K562 (cell line): Measurements from ENCODE around the gene PUS10. TPM values are rescaled to one million over a fixed set of nuclear protein-coding genes. Genes with fewer than 3 reads are reported as not detected.

ENCODE experiments used
- ATAC-seq: fragments of 200-7000 bp; cut with Tn5 transposase; 3 replicates; pipeline ENCODE4 v1.9.1; 2020; ENCODE audit warnings: moderate library complexity
- BruUV-seq: library from RNA; stranded (reverse); fragments of 400-500 nt; replicated peaks from 2 replicates; lab custom pipeline; 2021; lab: Mats Ljungman, UMichigan
- CTCF ChIA-PET: fragments of 300-600 bp; formaldehyde crosslinking; extraction: SDS; loops from one replicate; lab custom pipeline; 2021; ENCODE audit warnings: low intra/inter-chr PET ratio; lab: Yijun Ruan, JAX
- POLR2A ChIA-PET: fragments of 300-600, 350-650 bp; sonication (Branson Sonifier 250); formaldehyde crosslinking; extraction: SDS; loops from one replicate; lab custom pipeline; 2021; ENCODE audit warnings: antibody characterized with exemption, inconsistent platforms; lab: Yijun Ruan, JAX
- DNase-seq, 4 experiments: peaks; one replicate each; pipeline versions ENCODE4 v3.0.0 to v3.0.0-alpha.2; 2011 to 2018; ENCODE audit warnings: low spot score in 3 of 4, mixed read lengths in 3 of 4; ENCODE audit errors: extremely low read depth in 1 of 4
- FAIRE-seq: peaks from 2 replicates; lab custom pipeline; 2011; peaks lifted over from hg19 to GRCh38; lab: Jason Lieb, UNC
- H2AFZ ChIP-seq: 2 replicates; pipeline ENCODE4 v1.6.0; 2011; ENCODE audit warnings: low read depth, low read length, control low read depth, inconsistent platforms
- H3K27ac ChIP-seq: fragments of 200-600 bp; 3 replicates; pipeline ENCODE4 v1.8.0; 2011; ENCODE audit warnings: low read depth, mild to moderate bottlenecking, control low read depth, inconsistent platforms, low read length, moderate library complexity, mixed read lengths; ENCODE audit errors: extremely low read depth
- H3K27me3 ChIP-seq, 2 experiments: fragments of 300-600 bp in 1 of 2; 2 replicates in 1 of 2; 3 replicates in 1 of 2; pipeline versions ENCODE4 v1.6.0 to v1.8.0; 2011; ENCODE audit warnings: inconsistent platforms in 2 of 2, low read length in 2 of 2, mild to moderate bottlenecking in 1 of 2, mixed read lengths in 1 of 2, moderate library complexity in 1 of 2; ENCODE audit not compliant: control insufficient read depth in 2 of 2, insufficient read depth in 2 of 2
- H3K36me3 ChIP-seq: fragments of 300-600 bp; 3 replicates; pipeline ENCODE4 v1.8.0; 2011; ENCODE audit warnings: mild to moderate bottlenecking, low read length, inconsistent platforms; ENCODE audit not compliant: control insufficient read depth, insufficient read depth
- H3K4me1 ChIP-seq, 2 experiments: fragments of 200-600 bp in 1 of 2; replicated peaks in 1 of 2; 2 replicates in 1 of 2; 3 replicates in 1 of 2; pipeline versions ENCODE4 v1.5.1 to v1.8.0; 2011; ENCODE audit warnings: inconsistent platforms in 2 of 2, low read length in 2 of 2, mild to moderate bottlenecking in 1 of 2, mixed read lengths in 1 of 2, moderate library complexity in 1 of 2; ENCODE audit not compliant: control insufficient read depth in 2 of 2, insufficient read depth in 2 of 2
- H3K4me2 ChIP-seq: 2 replicates; pipeline ENCODE4 v1.6.1; 2011; ENCODE audit warnings: low read length, control low read depth, inconsistent platforms, mixed read lengths; ENCODE audit not compliant: insufficient read depth
- H3K4me3 ChIP-seq: fragments of 200-600 bp; sonication (generic), shearing (Covaris generic); 2 replicates; pipeline ENCODE4 v1.5.1; 2016; ENCODE audit warnings: control low read depth, inconsistent platforms
- H3K79me2 ChIP-seq: fragments of 200-600 bp; 3 replicates; pipeline ENCODE4 v1.8.0; 2011; ENCODE audit warnings: low read length, inconsistent platforms; ENCODE audit not compliant: control insufficient read depth, insufficient read depth
- H3K9ac ChIP-seq, 2 experiments: 2 replicates each; pipeline versions ENCODE4 v1.6.0 to v1.6.1; 2011; ENCODE audit warnings: low read depth in 2 of 2, low read length in 2 of 2, control low read depth in 1 of 2, inconsistent platforms in 1 of 2, mild to moderate bottlenecking in 1 of 2, mixed read lengths in 1 of 2; ENCODE audit not compliant: insufficient read depth in 1 of 2
- H3K9me1 ChIP-seq: one replicate; pipeline ENCODE4 v1.6.0; 2011; ENCODE audit warnings: inconsistent platforms, mild to moderate bottlenecking, low read length, moderate library complexity; ENCODE audit not compliant: control insufficient read depth, insufficient read depth
- H3K9me3 ChIP-seq: replicated peaks from 2 replicates; pipeline ENCODE4 v1.5.1; 2011; ENCODE audit warnings: low read depth, low read length, inconsistent platforms; ENCODE audit not compliant: control insufficient read depth, insufficient read depth
- H4K20me1 ChIP-seq: replicated peaks from 2 replicates; pipeline ENCODE4 v1.6.1; 2011; ENCODE audit warnings: low read length, inconsistent platforms, mixed read lengths; ENCODE audit not compliant: control insufficient read depth, insufficient read depth
- EHMT2 ChIP-seq: fragments of 450-650 bp; IDR thresholded peaks from 2 replicates; pipeline ENCODE4 v1.6.1; 2018; ENCODE audit warnings: antibody characterized with exemption
- MAX ChIP-seq: sonication (generic); formaldehyde crosslinking; IDR thresholded peaks from 2 replicates; pipeline ENCODE4 v1.9.0; 2022; ENCODE audit warnings: mild to moderate bottlenecking, missing genetic modification reagents
- RBFOX2 ChIP-seq: fragments of 200-400 bp; formaldehyde crosslinking; IDR thresholded peaks from 2 replicates; pipeline ENCODE4 v1.6.1; 2017; ENCODE audit warnings: low read depth, mild to moderate bottlenecking, low read length, moderate library complexity
- SMARCC2 ChIP-seq: fragments of 450-650 bp; IDR thresholded peaks from 2 replicates; pipeline ENCODE4 v1.6.1; 2017; ENCODE audit warnings: antibody characterized with exemption, moderate library complexity, mild to moderate bottlenecking, low read depth
- SRSF1 ChIP-seq: fragments of 200-400 bp; formaldehyde crosslinking; IDR thresholded peaks from 2 replicates; pipeline ENCODE4 v1.6.1; 2017; ENCODE audit warnings: mild to moderate bottlenecking, low read depth, low read length, moderate library complexity
- ZNF407 ChIP-seq: fragments of 450-650 bp; IDR thresholded peaks from 2 replicates; pipeline ENCODE4 v1.6.1; 2016; ENCODE audit warnings: low read depth
- ZNF77 ChIP-seq: fragments of 250-450 bp; sonication (Bioruptor Pico); IDR thresholded peaks from 2 replicates; pipeline ENCODE4 v1.5.0; 2020
- WGBS: fragments of 100-300 bp; shearing (Covaris generic); methylation state at CpG from one replicate; pipeline ENCODE4 v1.1.6; 2016; ENCODE audit warnings: low coverage, mixed read lengths; ENCODE audit not compliant: insufficient coverage; ENCODE audit errors: missing lambda C conversion rate; 5-methylcytosine and 5-hydroxymethylcytosine counted together
- in situ Hi-C: fragments of 300-500 bp; cut with MboI; formaldehyde crosslinking; loops from 4 replicates; pipeline ENCODE4 v1.15.0; 2018; ENCODE audit warnings: inconsistent platforms, mixed read lengths
- intact Hi-C: fragments of 100-400 bp; cut with micrococcal nuclease; formaldehyde crosslinking; loops from 2 replicates; pipeline ENCODE4 v1.14.2; 2022
- polyA plus RNA-seq, 8 experiments: library from polyadenylated mRNA; depleted of rRNA in 4 of 8; stranded (reverse) in 5 of 8; unstranded in 3 of 8; fragments of >200 nt; fragmentation: Nextera tagmentation in 2 of 8; fragmentation: Illumina TruSeq in 1 of 8; extraction: Ambion mirVana in 2 of 8; extraction: Trizol in 1 of 8; gene quantifications; 2 replicates each; pipeline versions ENCODE4 v1.2.1 to v1.2.3, GENCODE V29; 2011 to 2014; ENCODE audit warnings: inconsistent platforms in 1 of 8, missing spikeins in 1 of 8
- total RNA-seq, 7 experiments: library from RNA; depleted of rRNA in 6 of 7; stranded (reverse); fragments of >200 nt in 6 of 7; fragmentation: Illumina TruSeq in 2 of 7; extraction: Trizol in 2 of 7; gene quantifications; 2 replicates each; pipeline versions ENCODE4 v1.2.1 to v1.2.3, GENCODE V29; 2011 to 2021; ENCODE audit warnings: low replicate concordance in 1 of 7

Gene PUS10
- total and polyA plus RNA-seq, 9 of the 15 experiments (the other 6 are each of a cell fraction or from before 2014, with no cell fraction given) = 5.0 to 10.7 (median 7.6) TPM

GRCh38 chr2:61021228-61021660, 3.2 kb upstream of the PUS10 start:
- Histone ChIP-seq H4K20me1 (no peaks in the 10 kb centered on the region), H3K9me3 (no peaks in the 10 kb centered on the region), H3K27me3 (no peaks in the 10 kb centered on the region), H3K4me3 (no peak overlapping the region), H3K4me1 (peaks cover 0 to 4% of the 10 kb centered on the region in 2 experiments; a peak in 2 of 5 replicates), H3K9me1 (no peaks in the 10 kb centered on the region), H3K9ac (no peak overlapping the region), H3K4me2 (no peak overlapping the region), H3K36me3 (peaks cover 20% of the 10 kb centered on the region; the same call in 1 of the 3 replicates), H3K27ac (no peak overlapping the region), H2AFZ (no peak overlapping the region), H3K79me2 (peaks cover 60% of the 10 kb centered on the region)
- no peak for TF ChIP-seq RBFOX2
- 0 out of 2 replicates have a peak, but pooled peaks have one; percentile 17 for TF ChIP-seq MAX (CRISPR knock-in tag)
- POLR2A ChIA-PET = interaction anchor here (1.0 to 1.1 kb wide), 2 partner anchors 17 to 118 kb away, joined by 3 to 4 read pairs; no protein-coding TSS in a partner anchor
- in situ Hi-C loops = no loop called here
- 72% methylated on average over 6 of the region's 6 CpGs for WGBS
- CTCF ChIA-PET = no interaction called here
- no peak for FAIRE-seq
- BruUV-seq = no TSS peak
- ATAC-seq = no peak
- no peak for DNase-seq
- intact Hi-C loops = no loop called here

GRCh38 chr2:61018798-61019197, 743 bp upstream of the PUS10 start:
- H3K79me2 ChIP-seq = peaks cover 59% of the 10 kb centered on the region
- H3K4me1 ChIP-seq = peaks cover 0 to 4% of the 10 kb centered on the region in 2 experiments; a peak in 2 of 5 replicates
- H2AFZ ChIP-seq = no peak overlapping the region
- peak overlapping the region; percentile 99; the same call in 2 of the 3 replicates for H3K27ac ChIP-seq
- ChIA-PET POLR2A (no interaction called here), CTCF (no interaction called here)
- no peaks in the 10 kb centered on the region for H3K27me3 ChIP-seq
- H4K20me1 ChIP-seq = no peaks in the 10 kb centered on the region
- peak overlapping the region; percentile 35 to 97; a peak in 3 of 4 replicates for H3K9ac ChIP-seq
- H3K9me1 ChIP-seq = no peaks in the 10 kb centered on the region
- FAIRE-seq = no peak
- intact Hi-C loops = loop anchor here (5.0 kb wide), 1 partner anchor 159 kb away; no protein-coding TSS in a partner anchor
- H3K9me3 ChIP-seq = no peaks in the 10 kb centered on the region
- DNase-seq = no peak
- peak overlapping the region; percentile 90 for H3K4me3 ChIP-seq
- in situ Hi-C loops = no loop called here
- ATAC-seq = no peak
- WGBS = 6% methylated on average over 6 of the region's 6 CpGs
- peak overlapping the region; percentile 98 for H3K4me2 ChIP-seq
- BruUV-seq = no TSS peak
- H3K36me3 ChIP-seq = peaks cover 14% of the 10 kb centered on the region; the same call in 1 of the 3 replicates
- no peak for TF ChIP-seq ZNF77 (CRISPR knock-in tag)
- no peak for TF ChIP-seq SRSF1
- no peak for TF ChIP-seq ZNF407
- no peak for TF ChIP-seq SMARCC2
- TF ChIP-seq EHMT2 = no peak
